Measurements from ENCODE around the gene PLCB1. TPM values are rescaled to one million over a fixed set of nuclear protein-coding genes. Genes with fewer than 3 reads are reported as not detected.

Gene PLCB1
- total RNA-seq, 1 experiment from 2014 or later = 4.4 TPM

DNA sequence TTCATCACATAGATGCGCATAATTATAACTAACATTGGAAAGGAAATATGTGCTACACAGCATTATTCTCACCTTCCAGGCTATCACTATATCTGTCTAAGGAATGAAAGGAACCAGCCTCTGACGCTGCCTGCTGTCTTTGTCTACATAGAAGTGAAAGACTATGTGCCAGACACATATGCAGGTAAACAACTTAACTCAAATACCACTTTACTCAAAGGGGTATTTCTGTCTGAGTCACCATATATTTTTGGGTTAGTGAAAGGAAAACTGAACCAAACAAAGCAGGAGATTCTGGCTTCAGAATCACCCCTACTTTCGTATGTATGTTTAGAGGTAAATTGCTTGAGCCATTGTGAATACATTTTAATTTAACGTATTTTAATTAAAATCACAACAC is 608.2 kb downstream of the PLCB1 start:
- Histone ChIP-seq H3F3A (ENCODE audit: low read length, unreplicated experiment) (no peaks in the 10 kb centered on the region), H3K27me3 (ENCODE audit: low read length) (0 out of 2 replicates have a peak, but pooled peaks cover 3% of the 10 kb centered on the region), H3K4me3 (ENCODE audit: low read length) (no peak overlapping the region), H3K36me3 (ENCODE audit: low read depth, low read length) (no peaks in the 10 kb centered on the region), H3K9me2 (replicated peaks; ENCODE audit: low read length) (no peaks in the 10 kb centered on the region), H3K9me3 (ENCODE audit: low read length) (no peaks in the 10 kb centered on the region), H2AFZ (ENCODE audit: low read length) (no peak overlapping the region), H4K20me1 (ENCODE audit: low read length) (no peaks in the 10 kb centered on the region), H3K4me2 (ENCODE audit: low read length) (no peak overlapping the region), H3K4me1 (ENCODE audit: insufficient read depth, low read length) (no peaks in the 10 kb centered on the region), H3K79me2 (ENCODE audit: low read length) (no peaks in the 10 kb centered on the region), H3K27ac (ENCODE audit: low read length) (no peak overlapping the region), H3K9ac (ENCODE audit: low read length) (no peak overlapping the region)
- POLR2A ChIA-PET (ENCODE audit: unreplicated experiment) = no interaction called here
- intact Hi-C loops (cut with micrococcal nuclease) = no loop called here
- no peak for ATAC-seq
- TF ChIP-seq, protein P1, sequence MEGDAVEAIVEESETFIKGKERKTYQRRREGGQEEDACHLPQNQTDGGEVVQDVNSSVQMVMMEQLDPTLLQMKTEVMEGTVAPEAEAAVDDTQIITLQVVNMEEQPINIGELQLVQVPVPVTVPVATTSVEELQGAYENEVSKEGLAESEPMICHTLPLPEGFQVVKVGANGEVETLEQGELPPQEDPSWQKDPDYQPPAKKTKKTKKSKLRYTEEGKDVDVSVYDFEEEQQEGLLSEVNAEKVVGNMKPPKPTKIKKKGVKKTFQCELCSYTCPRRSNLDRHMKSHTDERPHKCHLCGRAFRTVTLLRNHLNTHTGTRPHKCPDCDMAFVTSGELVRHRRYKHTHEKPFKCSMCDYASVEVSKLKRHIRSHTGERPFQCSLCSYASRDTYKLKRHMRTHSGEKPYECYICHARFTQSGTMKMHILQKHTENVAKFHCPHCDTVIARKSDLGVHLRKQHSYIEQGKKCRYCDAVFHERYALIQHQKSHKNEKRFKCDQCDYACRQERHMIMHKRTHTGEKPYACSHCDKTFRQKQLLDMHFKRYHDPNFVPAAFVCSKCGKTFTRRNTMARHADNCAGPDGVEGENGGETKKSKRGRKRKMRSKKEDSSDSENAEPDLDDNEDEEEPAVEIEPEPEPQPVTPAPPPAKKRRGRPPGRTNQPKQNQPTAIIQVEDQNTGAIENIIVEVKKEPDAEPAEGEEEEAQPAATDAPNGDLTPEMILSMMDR (conservative IDR thresholded peaks at IDR 0.05; ENCODE audit: low read depth, low read length) = no peak
- TF ChIP-seq EZH2phosphoT487 (IDR thresholded peaks at IDR 0.05; ENCODE audit: borderline replicate concordance, low read length) (no peak), EZH2 (IDR thresholded peaks at IDR 0.05; ENCODE audit: low read length, unreplicated experiment) (no peak)
- DNase-seq = no peak
- CTCF ChIA-PET = no interaction called here
- BruUV-seq (replicated peaks) = no TSS peak

DNA sequence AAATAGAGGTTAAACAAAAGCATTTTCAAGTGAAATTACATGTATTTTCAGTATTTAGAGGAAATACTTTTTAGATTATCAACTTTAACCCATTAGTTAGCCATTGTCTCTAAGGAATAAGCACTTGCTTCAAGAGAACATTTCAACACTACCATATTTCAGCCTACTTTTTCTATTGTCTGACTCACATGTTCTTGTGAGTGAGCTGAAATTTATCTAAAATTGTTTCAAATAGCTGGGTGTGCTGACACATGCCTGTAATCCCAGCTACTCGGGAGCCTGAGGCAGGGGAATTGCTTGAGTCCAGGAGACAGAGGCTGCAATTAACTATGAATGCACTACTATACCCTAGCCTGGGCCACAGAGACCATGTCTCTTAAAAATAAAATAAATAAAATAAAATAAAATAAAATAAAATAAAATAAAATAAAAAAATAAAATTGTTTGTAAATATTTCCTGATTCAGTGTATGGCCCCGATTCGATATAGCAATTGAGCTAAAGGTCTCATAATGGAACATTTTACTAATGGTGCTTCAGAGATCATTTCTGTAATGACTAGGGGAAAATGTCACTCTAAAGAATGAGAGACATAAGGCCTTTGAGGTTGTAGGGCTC is 612.3 kb downstream of the PLCB1 start:
- no peaks in the 10 kb centered on the region for H3K4me1 ChIP-seq (ENCODE audit: insufficient read depth, low read length)
- no peak overlapping the region for H3K27ac ChIP-seq (ENCODE audit: low read length)
- ChIA-PET POLR2A (ENCODE audit: unreplicated experiment) (no interaction called here), CTCF (no interaction called here)
- TF ChIP-seq, protein P1 (conservative IDR thresholded peaks at IDR 0.05; ENCODE audit: low read depth, low read length) = no peak
- TF ChIP-seq EZH2phosphoT487 (IDR thresholded peaks at IDR 0.05; ENCODE audit: borderline replicate concordance, low read length) = no peak
- no peak for TF ChIP-seq EZH2 (IDR thresholded peaks at IDR 0.05; ENCODE audit: low read length, unreplicated experiment)
- no peaks in the 10 kb centered on the region for H3K36me3 ChIP-seq (ENCODE audit: low read depth, low read length)
- DNase-seq (no peak), ATAC-seq (no peak)
- H4K20me1 ChIP-seq (ENCODE audit: low read length) = no peaks in the 10 kb centered on the region
- no peak overlapping the region for H3K4me2 ChIP-seq (ENCODE audit: low read length)
- intact Hi-C loops (cut with micrococcal nuclease) = no loop called here
- no peaks in the 10 kb centered on the region for H3K9me2 ChIP-seq (replicated peaks; ENCODE audit: low read length)
- H3K4me3 ChIP-seq (ENCODE audit: low read length) = no peak overlapping the region
- 0 out of 2 replicates have a peak, but pooled peaks cover 3% of the 10 kb centered on the region for H3K27me3 ChIP-seq (ENCODE audit: low read length)
- H2AFZ ChIP-seq (ENCODE audit: low read length) = no peak overlapping the region
- H3F3A ChIP-seq (ENCODE audit: low read length, unreplicated experiment) = no peaks in the 10 kb centered on the region
- H3K9ac ChIP-seq (ENCODE audit: low read length) = no peak overlapping the region
- H3K79me2 ChIP-seq (ENCODE audit: low read length) = no peaks in the 10 kb centered on the region
- H3K9me3 ChIP-seq (ENCODE audit: low read length) = no peaks in the 10 kb centered on the region
- BruUV-seq (replicated peaks) = no TSS peak

DNA sequence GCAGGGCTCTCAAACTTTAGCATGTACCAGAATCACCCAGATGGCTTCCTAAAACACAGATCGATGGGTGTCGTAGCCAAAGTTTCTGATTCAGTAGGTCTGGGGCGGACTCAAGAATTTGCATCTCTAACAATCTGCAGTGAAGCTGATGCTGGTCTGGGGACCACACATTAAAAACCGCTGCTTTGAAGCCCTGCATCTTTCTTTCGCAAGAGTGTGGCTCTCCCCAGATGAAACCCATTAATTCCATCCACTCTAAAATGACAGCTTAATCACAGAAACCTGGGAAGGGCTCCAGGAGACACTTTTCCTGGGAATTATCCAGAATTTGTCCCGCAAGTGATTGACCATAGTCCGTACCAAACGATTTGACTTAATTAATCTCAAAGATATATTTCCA is 617.0 kb downstream of the PLCB1 start:
- no peak overlapping the region for H2AFZ ChIP-seq (ENCODE audit: low read length)
- ATAC-seq (no peak), DNase-seq (no peak)
- intact Hi-C loops (cut with micrococcal nuclease) = no loop called here
- H3K36me3 ChIP-seq (ENCODE audit: low read depth, low read length) = no peaks in the 10 kb centered on the region
- no peaks in the 10 kb centered on the region for H3K9me2 ChIP-seq (replicated peaks; ENCODE audit: low read length)
- H4K20me1 ChIP-seq (ENCODE audit: low read length) = no peaks in the 10 kb centered on the region
- 0 out of 2 replicates have a peak, but pooled peaks cover 3% of the 10 kb centered on the region for H3K27me3 ChIP-seq (ENCODE audit: low read length)
- H3K9me3 ChIP-seq (ENCODE audit: low read length) = no peaks in the 10 kb centered on the region
- POLR2A ChIA-PET (ENCODE audit: unreplicated experiment) = no interaction called here
- no peaks in the 10 kb centered on the region for H3K79me2 ChIP-seq (ENCODE audit: low read length)
- no peak overlapping the region for H3K27ac ChIP-seq (ENCODE audit: low read length)
- CTCF ChIA-PET = no interaction called here
- H3K9ac ChIP-seq (ENCODE audit: low read length) = no peak overlapping the region
- TF ChIP-seq EZH2 (IDR thresholded peaks at IDR 0.05; ENCODE audit: low read length, unreplicated experiment) (no peak), EZH2phosphoT487 (IDR thresholded peaks at IDR 0.05; ENCODE audit: borderline replicate concordance, low read length) (no peak)
- TF ChIP-seq, protein P1 (conservative IDR thresholded peaks at IDR 0.05; ENCODE audit: low read depth, low read length) = no peak
- H3K4me3 ChIP-seq (ENCODE audit: low read length) = no peak overlapping the region
- H3K4me1 ChIP-seq (ENCODE audit: insufficient read depth, low read length) = no peaks in the 10 kb centered on the region
- no TSS peak for BruUV-seq (replicated peaks)
- no peaks in the 10 kb centered on the region for H3F3A ChIP-seq (ENCODE audit: low read length, unreplicated experiment)
- H3K4me2 ChIP-seq (ENCODE audit: low read length) = no peak overlapping the region

All from PC-3 (cell line).